Lower lobe of right lung (tissue), 2 donors: ENCODE results near the gene CUL2. TPM values are rescaled to one million over a fixed set of nuclear protein-coding genes. Genes with fewer than 3 reads are reported as not detected.

Experiments
- ATAC-seq, 2 donors: fragments of 200-7000 bp; cut with Tn5 transposase; one replicate each; pipeline ENCODE4 v1.9.1; 2020 to 2022; ENCODE audit warnings: mild to moderate bottlenecking in 2 of 2, moderate library complexity in 2 of 2
- DNase-seq: peaks from one replicate; pipeline ENCODE4 v3.0.0-alpha.2; 2020
- H3K27ac ChIP-seq: fragments of 200-600 bp; one replicate; pipeline ENCODE4 v1.8.0; 2022
- H3K27me3 ChIP-seq: fragments of 200-600 bp; one replicate; pipeline ENCODE4 v1.8.0; 2022; ENCODE audit warnings: low read depth
- H3K36me3 ChIP-seq: fragments of 200-600 bp; one replicate; pipeline ENCODE4 v1.8.0; 2022; ENCODE audit warnings: mild to moderate bottlenecking
- H3K4me1 ChIP-seq: fragments of 200-600 bp; one replicate; pipeline ENCODE4 v1.8.0; 2022
- H3K4me3 ChIP-seq: fragments of 200-600 bp; one replicate; pipeline ENCODE4 v1.8.0; 2022; ENCODE audit warnings: mild to moderate bottlenecking
- H3K9me3 ChIP-seq: fragments of 200-600 bp; one replicate; pipeline ENCODE4 v1.8.0; 2022
- intact Hi-C: fragments of 100-400 bp; cut with DNase I; formaldehyde crosslinking; loops from one replicate; pipeline ENCODE4 v1.11.0; 2022
- total RNA-seq: library from RNA; stranded (reverse); fragmentation: NEBNext Ultra II Directional; extraction: Animal tissue kit (Norgen Biotek cat#: 25700); gene quantifications from one replicate; pipeline ENCODE4 v1.2.1, GENCODE V29; 2021
- TF ChIP-seq, protein P1 (sequence below): fragments of 200-600 bp; IDR thresholded peaks from one replicate; pipeline ENCODE4 v1.8.0; 2022; ENCODE audit warnings: antibody characterized with exemption, mild to moderate bottlenecking
- donor health status: DM: no; HTN: yes; CAD: no; lungs with severe emphysema.

CUL2 gene
- total RNA-seq, 1 donor from 2014 or later: 36.4 TPM

DNA sequence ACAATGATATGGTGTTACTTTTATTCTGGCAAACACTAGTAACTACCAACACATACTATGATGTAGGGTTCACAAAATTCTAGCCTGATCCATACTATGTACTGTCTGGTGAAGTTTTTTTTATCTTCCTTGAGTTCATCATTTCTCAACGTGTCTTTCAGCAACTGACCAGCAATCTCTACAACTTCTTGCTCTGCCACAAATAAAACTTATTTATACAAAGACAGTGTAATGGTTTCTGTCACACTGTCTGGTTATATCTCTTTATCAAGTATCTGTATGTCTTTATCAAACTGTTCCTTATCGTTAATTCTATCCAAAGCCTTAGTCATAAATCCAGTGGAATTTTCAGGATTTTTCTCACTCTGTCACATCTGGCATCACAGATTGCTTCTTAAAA is 69.7 kb downstream of the CUL2 start:
- intact Hi-C loops: no loop called here
- Histone ChIP-seq H3K36me3 (peaks cover 59% of the 10 kb centered on the region), H3K27me3 (no peaks in the 10 kb centered on the region), H3K9me3 (no peaks in the 10 kb centered on the region), H3K4me3 (no peak overlapping the region), H3K4me1 (no peaks in the 10 kb centered on the region), H3K27ac (no peak overlapping the region)
- DNase-seq (no peak), ATAC-seq (no peak)
- TF ChIP-seq, protein P1, sequence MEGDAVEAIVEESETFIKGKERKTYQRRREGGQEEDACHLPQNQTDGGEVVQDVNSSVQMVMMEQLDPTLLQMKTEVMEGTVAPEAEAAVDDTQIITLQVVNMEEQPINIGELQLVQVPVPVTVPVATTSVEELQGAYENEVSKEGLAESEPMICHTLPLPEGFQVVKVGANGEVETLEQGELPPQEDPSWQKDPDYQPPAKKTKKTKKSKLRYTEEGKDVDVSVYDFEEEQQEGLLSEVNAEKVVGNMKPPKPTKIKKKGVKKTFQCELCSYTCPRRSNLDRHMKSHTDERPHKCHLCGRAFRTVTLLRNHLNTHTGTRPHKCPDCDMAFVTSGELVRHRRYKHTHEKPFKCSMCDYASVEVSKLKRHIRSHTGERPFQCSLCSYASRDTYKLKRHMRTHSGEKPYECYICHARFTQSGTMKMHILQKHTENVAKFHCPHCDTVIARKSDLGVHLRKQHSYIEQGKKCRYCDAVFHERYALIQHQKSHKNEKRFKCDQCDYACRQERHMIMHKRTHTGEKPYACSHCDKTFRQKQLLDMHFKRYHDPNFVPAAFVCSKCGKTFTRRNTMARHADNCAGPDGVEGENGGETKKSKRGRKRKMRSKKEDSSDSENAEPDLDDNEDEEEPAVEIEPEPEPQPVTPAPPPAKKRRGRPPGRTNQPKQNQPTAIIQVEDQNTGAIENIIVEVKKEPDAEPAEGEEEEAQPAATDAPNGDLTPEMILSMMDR: no peak

DNA sequence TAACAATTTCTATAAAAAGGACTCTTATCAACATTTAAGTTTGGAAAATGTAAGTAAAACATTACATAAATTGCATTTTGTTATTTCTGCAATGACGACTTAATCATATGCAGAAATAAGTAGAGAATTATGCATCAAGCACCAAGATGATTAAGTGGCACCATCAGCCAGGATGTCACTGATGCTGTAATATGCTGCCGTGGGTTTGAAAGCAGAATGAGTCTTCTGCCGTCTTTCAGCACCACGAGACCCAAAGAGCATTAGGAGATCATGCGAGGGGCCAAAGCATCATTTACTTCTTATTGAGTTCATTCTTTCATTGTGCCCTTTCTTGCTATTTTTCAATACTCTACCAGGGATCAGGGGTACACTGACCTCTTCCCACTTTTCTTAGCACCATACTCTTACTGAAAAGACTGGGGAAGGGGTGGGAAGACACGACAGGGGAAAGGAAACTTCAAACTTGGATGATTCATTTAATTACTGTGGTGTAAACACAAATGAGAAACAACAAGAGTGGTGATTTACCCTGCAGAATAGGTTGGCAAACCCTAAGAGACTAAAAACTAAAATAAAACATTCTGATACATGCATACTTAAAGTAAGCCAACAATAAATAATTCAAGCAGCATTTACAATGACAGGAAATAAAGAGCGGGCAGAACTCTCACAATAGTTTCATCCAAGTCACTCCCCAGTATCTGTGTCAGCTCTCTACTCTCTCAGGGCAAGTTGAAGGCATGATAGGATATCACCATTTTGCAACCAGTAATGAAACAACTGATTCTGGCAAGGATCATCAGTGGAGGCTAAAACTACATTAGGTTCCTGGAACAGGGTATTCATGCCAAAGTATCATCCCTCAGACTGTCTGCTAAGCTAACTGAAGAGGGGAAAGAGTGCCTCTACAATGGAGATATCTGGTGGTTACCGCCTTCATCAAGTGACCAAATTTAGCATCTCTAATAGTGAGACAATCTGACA is 70.8 kb downstream of the CUL2 start:
- intact Hi-C loops: no loop called here
- no peak for DNase-seq
- no peak for ATAC-seq
- Histone ChIP-seq H3K36me3 (peaks cover 53% of the 10 kb centered on the region), H3K4me3 (no peak overlapping the region), H3K9me3 (no peaks in the 10 kb centered on the region), H3K27me3 (no peaks in the 10 kb centered on the region), H3K27ac (no peak overlapping the region), H3K4me1 (no peaks in the 10 kb centered on the region)
- TF ChIP-seq, protein P1: no peak

DNA sequence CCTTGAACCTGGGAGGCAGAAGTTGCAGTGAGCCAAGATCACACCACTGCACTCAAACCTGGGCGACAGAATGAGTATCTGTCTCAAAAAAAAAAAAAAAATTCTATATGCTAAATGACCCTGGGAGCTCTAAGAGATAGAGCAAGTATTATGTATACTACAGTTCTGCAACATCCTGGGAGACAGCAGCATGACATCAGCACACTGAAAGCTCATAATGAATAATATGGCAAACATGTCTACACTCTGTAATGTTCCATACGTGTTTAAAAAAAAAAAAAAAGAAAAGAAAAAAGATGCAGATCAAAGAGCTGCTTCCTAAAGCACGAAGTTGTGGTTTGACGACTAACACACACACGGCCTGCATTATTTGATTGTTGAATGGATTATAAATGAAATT is 72.5 kb downstream of the CUL2 start:
- no peak overlapping the region for H3K27ac ChIP-seq
- TF ChIP-seq, protein P1: no peak
- H3K36me3 ChIP-seq: peaks cover 45% of the 10 kb centered on the region
- ATAC-seq: no peak
- H3K9me3 ChIP-seq: no peaks in the 10 kb centered on the region
- intact Hi-C loops: no loop called here
- no peaks in the 10 kb centered on the region for H3K4me1 ChIP-seq
- H3K4me3 ChIP-seq: no peak overlapping the region
- DNase-seq: no peak
- no peaks in the 10 kb centered on the region for H3K27me3 ChIP-seq

DNA sequence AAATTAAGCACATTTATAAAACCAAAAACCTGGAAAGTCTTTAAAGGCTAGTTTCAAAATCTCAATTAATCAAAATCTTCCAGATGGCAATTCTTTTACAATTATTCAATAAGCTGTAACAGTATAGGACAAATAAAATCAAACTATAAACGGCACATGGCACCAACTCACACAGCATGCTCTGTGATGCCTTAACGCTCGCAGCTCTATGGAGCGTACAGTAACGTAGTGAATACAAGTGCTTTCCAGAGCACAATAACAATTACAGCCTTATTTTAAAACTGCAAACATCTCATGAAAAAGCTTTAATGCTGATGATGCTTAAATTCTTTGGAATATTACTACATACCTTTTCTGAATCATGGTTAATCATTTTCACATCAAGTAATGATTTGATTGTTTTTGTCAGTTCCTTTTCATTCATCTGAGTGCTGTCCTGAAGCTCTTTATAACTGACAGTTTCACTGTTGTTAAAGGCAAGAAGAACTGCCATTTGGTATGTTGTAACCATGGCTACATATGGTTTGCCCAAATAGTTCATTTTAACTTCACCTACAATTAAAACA is 74.2 kb downstream of the CUL2 start:
- intact Hi-C loops: no loop called here
- Histone ChIP-seq H3K4me3 (no peak overlapping the region), H3K4me1 (no peaks in the 10 kb centered on the region), H3K36me3 (peaks cover 55% of the 10 kb centered on the region), H3K9me3 (no peaks in the 10 kb centered on the region), H3K27ac (no peak overlapping the region), H3K27me3 (no peaks in the 10 kb centered on the region)
- ATAC-seq (no peak), DNase-seq (no peak)
- TF ChIP-seq, protein P1: no peak

DNA sequence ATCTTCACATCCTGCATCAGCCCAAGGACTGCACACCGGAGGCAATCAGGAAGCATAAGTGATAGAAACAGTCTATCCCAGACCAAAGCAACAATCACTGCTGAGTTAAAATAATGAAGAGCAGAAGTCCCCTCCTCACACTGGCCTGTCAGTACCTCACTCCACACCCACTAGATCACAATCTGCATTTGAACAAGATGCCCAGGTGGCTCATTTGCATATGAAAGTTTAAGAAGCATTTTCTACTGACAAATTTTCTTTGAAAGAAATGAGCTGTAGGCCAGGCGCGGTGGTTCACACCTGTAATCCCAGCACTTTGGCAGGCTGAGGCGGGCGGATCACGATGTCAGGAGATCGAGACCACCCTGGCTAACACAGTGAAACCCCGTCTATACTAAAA is 77.4 kb downstream of the CUL2 start:
- intact Hi-C loops: no loop called here

More for the DNA sequence above, 77.4 kb downstream of the CUL2 start:
- Histone ChIP-seq H3K27me3 (no peaks in the 10 kb centered on the region), H3K4me3 (no peak overlapping the region), H3K9me3 (no peaks in the 10 kb centered on the region), H3K36me3 (peaks cover 80% of the 10 kb centered on the region), H3K27ac (no peak overlapping the region), H3K4me1 (no peaks in the 10 kb centered on the region)
- TF ChIP-seq, protein P1: no peak
- no peak for ATAC-seq
- DNase-seq: no peak
